Measurements from ENCODE around the gene KCNN4.
"Not testable (repeated sequence)": the region's sequence is repeated elsewhere in the genome, so short reads cannot be mapped to it uniquely, and the experiment has no call there.

Gene KCNN4

GRCh38 chr19:43820098-43820883 lies 39.5 kb upstream of the KCNN4 start:
- H3K36me3 ChIP-seq (ENCODE audit: insufficient read depth) = no peaks in the 10 kb centered on the region
- H4K20me1 ChIP-seq (ENCODE audit: insufficient read depth) = no peaks in the 10 kb centered on the region
- TF ChIP-seq CTCF (conservative IDR thresholded peaks at IDR 0.05; ENCODE audit: low read depth, low read length) = no peak
- no peaks in the 10 kb centered on the region for H3K4me1 ChIP-seq (ENCODE audit: low read depth, poor library complexity, severe bottlenecking)
- H2AFZ ChIP-seq (ENCODE audit: low read depth) = no peak overlapping the region
- no peaks in the 10 kb centered on the region for H3K27me3 ChIP-seq (ENCODE audit: insufficient read depth, low read depth)
- no peak overlapping the region for H3K4me2 ChIP-seq
- H3K27ac ChIP-seq = no peak overlapping the region
- no peak overlapping the region for H3K4me3 ChIP-seq (IDR thresholded peaks at IDR 0.05; ENCODE audit: insufficient read depth, low read depth, low read length)
- no peak overlapping the region for H3K9ac ChIP-seq
- H3K79me2 ChIP-seq (ENCODE audit: insufficient read depth, low read depth) = no peaks in the 10 kb centered on the region

- Histone ChIP-seq H3K4me1 (ENCODE audit: low read depth, poor library complexity, severe bottlenecking) (no peaks in the 10 kb centered on the region), H3K79me2 (ENCODE audit: insufficient read depth, low read depth) (no peaks in the 10 kb centered on the region), H3K27ac (no peak overlapping the region), H3K27me3 (ENCODE audit: insufficient read depth, low read depth) (no peaks in the 10 kb centered on the region), H3K4me2 (no peak overlapping the region), H3K9ac (no peak overlapping the region), H3K36me3 (ENCODE audit: insufficient read depth) (no peaks in the 10 kb centered on the region), H2AFZ (ENCODE audit: low read depth) (no peak overlapping the region), H3K4me3 (IDR thresholded peaks at IDR 0.05; ENCODE audit: insufficient read depth, low read depth, low read length) (no peak overlapping the region), H4K20me1 (ENCODE audit: insufficient read depth) (no peaks in the 10 kb centered on the region)
- TF ChIP-seq CTCF (conservative IDR thresholded peaks at IDR 0.05; ENCODE audit: low read depth, low read length) = no peak
These were observed 37.7 kb upstream of the KCNN4 start for GRCh38 chr19:43818500-43818899.

GRCh38 chr19:43817454-43817853 lies 36.7 kb upstream of the KCNN4 start:
- H3K4me2 ChIP-seq; H2AFZ ChIP-seq (ENCODE audit: low read depth); H3K79me2 ChIP-seq (ENCODE audit: insufficient read depth, low read depth); H4K20me1 ChIP-seq (ENCODE audit: insufficient read depth); H3K9ac ChIP-seq; H3K27ac ChIP-seq; H3K4me3 ChIP-seq (IDR thresholded peaks at IDR 0.05; ENCODE audit: insufficient read depth, low read depth, low read length); H3K27me3 ChIP-seq (ENCODE audit: insufficient read depth, low read depth); H3K4me1 ChIP-seq (ENCODE audit: low read depth, poor library complexity, severe bottlenecking); H3K36me3 ChIP-seq (ENCODE audit: insufficient read depth): not testable (repeated sequence)

GRCh38 chr19:43814663-43815352 lies 34.0 kb upstream of the KCNN4 start:
- Histone ChIP-seq H3K36me3 (ENCODE audit: insufficient read depth) (no peaks in the 10 kb centered on the region), H3K4me2 (no peak overlapping the region), H3K4me3 (IDR thresholded peaks at IDR 0.05; ENCODE audit: insufficient read depth, low read depth, low read length) (no peak overlapping the region), H2AFZ (ENCODE audit: low read depth) (no peak overlapping the region), H3K4me1 (ENCODE audit: low read depth, poor library complexity, severe bottlenecking) (no peaks in the 10 kb centered on the region), H3K9ac (no peak overlapping the region), H3K27ac (no peak overlapping the region), H4K20me1 (ENCODE audit: insufficient read depth) (no peaks in the 10 kb centered on the region), H3K27me3 (ENCODE audit: insufficient read depth, low read depth) (no peaks in the 10 kb centered on the region), H3K79me2 (ENCODE audit: insufficient read depth, low read depth) (no peaks in the 10 kb centered on the region)
- TF ChIP-seq CTCF (conservative IDR thresholded peaks at IDR 0.05; ENCODE audit: low read depth, low read length) = no peak

- H2AFZ ChIP-seq (ENCODE audit: low read depth) = no peak overlapping the region
- H4K20me1 ChIP-seq (ENCODE audit: insufficient read depth) = no peaks in the 10 kb centered on the region
- H3K4me3 ChIP-seq (IDR thresholded peaks at IDR 0.05; ENCODE audit: insufficient read depth, low read depth, low read length) = no peak overlapping the region
- H3K79me2 ChIP-seq (ENCODE audit: insufficient read depth, low read depth) = no peaks in the 10 kb centered on the region
- TF ChIP-seq CTCF (conservative IDR thresholded peaks at IDR 0.05; ENCODE audit: low read depth, low read length) = no peak
- no peak overlapping the region for H3K27ac ChIP-seq
- no peak overlapping the region for H3K9ac ChIP-seq
- H3K4me2 ChIP-seq = no peak overlapping the region
- no peaks in the 10 kb centered on the region for H3K36me3 ChIP-seq (ENCODE audit: insufficient read depth)
- no peaks in the 10 kb centered on the region for H3K4me1 ChIP-seq (ENCODE audit: low read depth, poor library complexity, severe bottlenecking)
- no peaks in the 10 kb centered on the region for H3K27me3 ChIP-seq (ENCODE audit: insufficient read depth, low read depth)
These were observed 31.9 kb upstream of the KCNN4 start for GRCh38 chr19:43812688-43813087.
